ENCODE measurements around the gene OR10P1.
A peak's percentile ranks its signal among the peaks of the same experiment; 100 is the strongest.

The OR10P1 gene

GRCh38 chr12:55652352-55652751, 15.7 kb downstream of the OR10P1 start:
- no peak for DNase-seq

- DNase-seq: no peak
These were observed 16.3 kb downstream of the OR10P1 start for GRCh38 chr12:55653031-55653430.

GRCh38 chr12:55654511-55655214, 18.0 kb downstream of the OR10P1 start:
- no peak for DNase-seq

GRCh38 chr12:55657212-55657611, 20.5 kb downstream of the OR10P1 start:
- DNase-seq: no peak

- DNase-seq: no peak
These were observed 21.5 kb downstream of the OR10P1 start for GRCh38 chr12:55658212-55658611.

- no peak for DNase-seq
These were observed 22.1 kb downstream of the OR10P1 start for GRCh38 chr12:55658635-55659391.

- DNase-seq: no peak
These were observed 23.0 kb downstream of the OR10P1 start for GRCh38 chr12:55659486-55660385.

GRCh38 chr12:55663391-55663790, 26.7 kb downstream of the OR10P1 start:
- no peak for DNase-seq

GRCh38 chr12:55664826-55665225, 28.1 kb downstream of the OR10P1 start:
- DNase-seq: no peak

GRCh38 chr12:55666508-55666907, 29.8 kb downstream of the OR10P1 start:
- DNase-seq: no peak

- no peak for DNase-seq
These were observed 33.6 kb downstream of the OR10P1 start for GRCh38 chr12:55670276-55670675.

GRCh38 chr12:55671746-55672145, 35.1 kb downstream of the OR10P1 start:
- no peak for DNase-seq

GRCh38 chr12:55673638-55674037, 36.9 kb downstream of the OR10P1 start:
- no peak for DNase-seq

GRCh38 chr12:55675666-55676065, 39.0 kb downstream of the OR10P1 start:
- peak; percentile 82 for DNase-seq

- no peak for DNase-seq
These were observed 40.0 kb downstream of the OR10P1 start for GRCh38 chr12:55676707-55677106.

- no peak for DNase-seq
These were observed 43.0 kb downstream of the OR10P1 start for GRCh38 chr12:55679691-55680090.

- DNase-seq: peak; percentile 65
These were observed 44.7 kb downstream of the OR10P1 start for GRCh38 chr12:55681142-55682077.

GRCh38 chr12:55682087-55682796, 45.5 kb downstream of the OR10P1 start:
- no peak for DNase-seq

GRCh38 chr12:55683676-55684075, 47.0 kb downstream of the OR10P1 start:
- DNase-seq: no peak

GRCh38 chr12:55684761-55685370, 48.2 kb downstream of the OR10P1 start:
- no peak for DNase-seq

GRCh38 chr12:55685671-55686070, 49.0 kb downstream of the OR10P1 start:
- no peak for DNase-seq

Data from NCI-H226 (cell line).